Measurements from ENCODE around the gene HRH1. TPM values are rescaled to one million over a fixed set of nuclear protein-coding genes. Genes with fewer than 3 reads are reported as not detected.

HRH1 gene
- total and polyA plus RNA-seq, 9 donors, result 3.4 to 24.1 (median 6.0) TPM

DNA sequence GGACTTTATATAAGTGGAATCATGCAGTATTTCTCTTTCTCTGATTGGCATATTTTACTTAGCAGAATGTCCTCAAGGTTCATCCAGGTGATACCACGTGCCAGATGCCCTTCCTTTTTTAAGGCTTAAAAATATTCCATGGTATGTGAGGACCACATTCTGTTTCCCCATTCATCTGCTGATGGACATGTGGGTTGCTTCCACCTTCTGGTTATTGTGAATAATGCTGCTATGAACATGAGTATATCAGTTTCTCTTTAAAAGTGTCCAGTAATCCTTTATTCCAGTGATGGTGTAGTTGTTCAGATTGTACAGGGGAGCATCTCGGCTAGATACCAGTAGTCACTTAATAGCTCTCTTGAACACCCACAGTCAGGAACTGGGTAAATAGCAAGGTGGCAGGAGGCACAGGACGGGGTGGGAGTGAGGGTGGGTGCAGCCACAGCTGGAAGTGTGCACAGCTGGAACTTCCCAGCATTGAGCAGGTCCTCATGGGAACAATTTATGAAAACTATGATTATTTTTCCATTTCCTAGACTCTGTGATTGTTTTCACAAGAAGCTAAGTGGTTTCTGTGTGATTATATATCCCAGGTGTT is 67.6 kb downstream of the HRH1 start:
- no peak for DNase-seq
- WGBS, 3 donors, result 42 to 53% (median 45%) methylated on average over 3 of the region's 3 CpGs
- intact Hi-C loops (cut with DNase I), result loop anchor here in 1 of 4 donors (10.0 kb wide), 1 partner anchor 157 kb away; no protein-coding TSS in a partner anchor

DNA sequence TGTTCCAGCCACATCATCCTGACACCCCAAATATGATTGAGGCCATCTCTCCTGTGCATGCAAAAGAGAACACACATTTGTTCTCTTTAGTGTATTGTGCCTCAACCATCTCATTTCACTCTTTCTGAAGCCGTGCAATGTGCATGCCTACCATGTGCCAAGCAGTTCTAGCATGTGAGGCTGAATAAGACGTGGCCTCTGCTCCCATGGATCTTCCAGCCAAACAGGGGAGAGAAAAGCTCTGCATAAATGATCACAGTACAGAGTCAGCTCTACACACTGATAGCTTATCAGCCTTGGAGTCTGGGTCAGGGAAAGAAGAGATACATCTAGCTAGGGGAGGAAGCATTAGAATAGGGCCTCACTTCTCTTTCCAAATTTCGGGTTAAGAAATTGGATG is 69.7 kb downstream of the HRH1 start:
- no peak for DNase-seq
- intact Hi-C loops (cut with DNase I), result loop anchor here in 1 of 4 donors (10.0 kb wide), 1 partner anchor 159 kb away; no protein-coding TSS in a partner anchor
- WGBS, 3 donors, result 91 to 95% (median 93%) methylated on average over 3 of the region's 3 CpGs

More for the DNA sequence above, 67.6 kb downstream of the HRH1 start:
- Histone ChIP-seq H3K4me1 (ENCODE audit: insufficient read depth) (no peaks in the 10 kb centered on the region), H3K4me3 (no peak overlapping the region), H3K27me3 (no peaks in the 10 kb centered on the region), H3K27ac (no peak overlapping the region), H3K9me3 (no peaks in the 10 kb centered on the region), H3K36me3 (no peaks in the 10 kb centered on the region)
- no peak for TF ChIP-seq EP300 (IDR thresholded peaks at IDR 0.05)
- TF ChIP-seq POLR2A (IDR thresholded peaks at IDR 0.05), result no peak
- TF ChIP-seq, protein P1, sequence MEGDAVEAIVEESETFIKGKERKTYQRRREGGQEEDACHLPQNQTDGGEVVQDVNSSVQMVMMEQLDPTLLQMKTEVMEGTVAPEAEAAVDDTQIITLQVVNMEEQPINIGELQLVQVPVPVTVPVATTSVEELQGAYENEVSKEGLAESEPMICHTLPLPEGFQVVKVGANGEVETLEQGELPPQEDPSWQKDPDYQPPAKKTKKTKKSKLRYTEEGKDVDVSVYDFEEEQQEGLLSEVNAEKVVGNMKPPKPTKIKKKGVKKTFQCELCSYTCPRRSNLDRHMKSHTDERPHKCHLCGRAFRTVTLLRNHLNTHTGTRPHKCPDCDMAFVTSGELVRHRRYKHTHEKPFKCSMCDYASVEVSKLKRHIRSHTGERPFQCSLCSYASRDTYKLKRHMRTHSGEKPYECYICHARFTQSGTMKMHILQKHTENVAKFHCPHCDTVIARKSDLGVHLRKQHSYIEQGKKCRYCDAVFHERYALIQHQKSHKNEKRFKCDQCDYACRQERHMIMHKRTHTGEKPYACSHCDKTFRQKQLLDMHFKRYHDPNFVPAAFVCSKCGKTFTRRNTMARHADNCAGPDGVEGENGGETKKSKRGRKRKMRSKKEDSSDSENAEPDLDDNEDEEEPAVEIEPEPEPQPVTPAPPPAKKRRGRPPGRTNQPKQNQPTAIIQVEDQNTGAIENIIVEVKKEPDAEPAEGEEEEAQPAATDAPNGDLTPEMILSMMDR (IDR thresholded peaks at IDR 0.05), result no peak

DNA sequence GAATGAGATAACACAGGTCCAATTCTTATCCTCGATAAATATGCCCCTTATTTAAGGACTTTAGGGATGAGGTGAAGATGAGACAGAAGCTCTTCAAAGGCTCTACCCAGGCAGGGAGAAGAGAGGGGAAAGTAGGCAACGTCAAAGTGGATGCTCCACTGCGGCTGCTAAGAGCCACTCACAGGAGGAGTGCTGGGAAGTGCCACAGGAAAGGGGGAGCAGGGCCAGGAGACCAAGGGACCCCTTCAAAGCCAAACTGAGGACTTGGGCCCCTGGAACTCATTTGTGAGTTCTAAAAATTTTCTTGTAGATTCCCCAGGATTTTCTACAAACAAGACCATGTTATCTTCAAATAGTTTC is 70.6 kb downstream of the HRH1 start:
- H3K27ac ChIP-seq, result no peak overlapping the region
- no peak overlapping the region for H3K4me3 ChIP-seq
- 90% methylated on average over 3 of the region's 3 CpGs for WGBS, 3 donors
- H3K36me3 ChIP-seq, result no peaks in the 10 kb centered on the region
- H3K9me3 ChIP-seq, result no peaks in the 10 kb centered on the region
- H3K4me1 ChIP-seq (ENCODE audit: insufficient read depth), result no peaks in the 10 kb centered on the region
- no peaks in the 10 kb centered on the region for H3K27me3 ChIP-seq
- intact Hi-C loops (cut with DNase I), result loop anchor here in 1 of 4 donors (10.0 kb wide), 1 partner anchor 160 kb away; no protein-coding TSS in a partner anchor
- no peak for TF ChIP-seq POLR2A (IDR thresholded peaks at IDR 0.05)
- DNase-seq, result no peak

More for the DNA sequence above, 69.7 kb downstream of the HRH1 start:
- Histone ChIP-seq H3K4me1 (ENCODE audit: insufficient read depth) (no peaks in the 10 kb centered on the region), H3K4me3 (no peak overlapping the region), H3K36me3 (no peaks in the 10 kb centered on the region), H3K9me3 (no peaks in the 10 kb centered on the region), H3K27ac (no peak overlapping the region), H3K27me3 (no peaks in the 10 kb centered on the region)
- TF ChIP-seq, protein P1 (IDR thresholded peaks at IDR 0.05), result no peak
- TF ChIP-seq EP300 (IDR thresholded peaks at IDR 0.05), result no peak
- no peak for TF ChIP-seq POLR2A (IDR thresholded peaks at IDR 0.05)

DNA sequence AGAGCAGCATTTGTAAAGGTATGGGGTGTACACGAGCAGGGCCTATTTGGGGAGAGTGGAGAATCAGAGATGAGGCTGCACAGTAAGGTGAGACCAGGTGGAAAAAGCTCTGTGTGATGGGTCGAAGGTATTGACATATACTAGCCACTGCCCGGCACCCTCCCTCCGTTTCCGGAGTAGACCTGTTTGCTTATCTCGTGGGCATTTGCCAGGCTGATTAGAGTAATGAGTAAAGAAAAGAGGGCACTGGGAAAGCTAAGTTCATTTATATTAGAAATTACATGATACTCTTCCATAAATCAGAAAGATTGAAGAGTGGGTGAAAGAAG is 71.7 kb downstream of the HRH1 start:
- WGBS, 3 donors, result 83 to 86% (median 85%) methylated on average over 6 of the region's 6 CpGs
- intact Hi-C loops (cut with DNase I), result loop anchor here in 1 of 4 donors (10.0 kb wide), 1 partner anchor 161 kb away; no protein-coding TSS in a partner anchor
- TF ChIP-seq EP300 (IDR thresholded peaks at IDR 0.05) (no peak), POLR2A (IDR thresholded peaks at IDR 0.05) (no peak)
- TF ChIP-seq, protein P1 (IDR thresholded peaks at IDR 0.05), result no peak
- H3K27ac ChIP-seq, result no peak overlapping the region
- no peaks in the 10 kb centered on the region for H3K27me3 ChIP-seq
- H3K36me3 ChIP-seq, result no peaks in the 10 kb centered on the region
- no peak overlapping the region for H3K4me3 ChIP-seq
- no peaks in the 10 kb centered on the region for H3K4me1 ChIP-seq (ENCODE audit: insufficient read depth)
- no peaks in the 10 kb centered on the region for H3K9me3 ChIP-seq
- no peak for DNase-seq

DNA sequence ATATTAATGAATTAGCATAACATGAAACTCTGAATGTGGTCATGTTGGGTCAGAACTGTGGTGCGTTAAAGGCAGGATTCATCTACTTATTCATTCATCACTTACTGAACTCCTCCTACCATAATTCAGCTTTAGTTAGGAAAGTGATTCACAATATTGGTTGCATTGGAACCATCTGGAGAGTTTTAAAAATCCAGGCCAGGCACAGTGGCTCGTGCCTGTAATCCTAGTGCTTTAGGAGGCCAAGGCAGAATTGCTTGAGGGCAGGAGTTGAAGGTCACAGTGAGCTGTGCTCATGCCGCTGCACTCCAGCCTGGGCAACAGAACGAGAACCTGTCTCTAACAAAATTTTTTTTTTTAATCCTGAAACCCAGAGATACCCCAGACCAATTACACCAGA is 73.7 kb downstream of the HRH1 start:
- WGBS, 3 donors, result 17 to 30% (median 27%) methylated on average over 4 of the region's 4 CpGs
- intact Hi-C loops (cut with DNase I), result loop anchor here in 1 of 4 donors (10.0 kb wide), 1 partner anchor 163 kb away; no protein-coding TSS in a partner anchor
- H3K27me3 ChIP-seq, result no peaks in the 10 kb centered on the region
- H3K9me3 ChIP-seq, result no peaks in the 10 kb centered on the region
- H3K4me3 ChIP-seq, result no peak overlapping the region
- H3K36me3 ChIP-seq, result no peaks in the 10 kb centered on the region
- H3K4me1 ChIP-seq (ENCODE audit: insufficient read depth), result no peaks in the 10 kb centered on the region
- H3K27ac ChIP-seq, result no peak overlapping the region
- DNase-seq, result peak; percentile 33 to 69 (median 53)
- TF ChIP-seq POLR2A (IDR thresholded peaks at IDR 0.05), result no peak
- TF ChIP-seq, protein P1 (IDR thresholded peaks at IDR 0.05), result no peak
- TF ChIP-seq EP300 (IDR thresholded peaks at IDR 0.05), result no peak

Data from ovary (tissue), 9 donors.